Stimulated activated CD4-positive, alpha-beta T cell treated with anti-CD3 and anti-CD28 coated beads, TNF-alpha, amount 100 ng/mL, for 4 hours (primary cell): ENCODE measurements around the gene CDH4.
"Not testable (repeated sequence)": the region's sequence is repeated elsewhere in the genome, so short reads cannot be mapped to it uniquely, and the experiment has no call there.

Experiments
- DNase-seq, 3 experiments: peaks; one replicate each; pipeline ENCODE4 v3.0.0-alpha.2; 2020; ENCODE audit warnings: low read depth in 3 of 3

The CDH4 gene

GRCh38 chr20:61417221-61417941, 165.3 kb downstream of the CDH4 start:
- no peak for DNase-seq

GRCh38 chr20:61419010-61419409, 166.9 kb downstream of the CDH4 start:
- DNase-seq: no peak

DNA sequence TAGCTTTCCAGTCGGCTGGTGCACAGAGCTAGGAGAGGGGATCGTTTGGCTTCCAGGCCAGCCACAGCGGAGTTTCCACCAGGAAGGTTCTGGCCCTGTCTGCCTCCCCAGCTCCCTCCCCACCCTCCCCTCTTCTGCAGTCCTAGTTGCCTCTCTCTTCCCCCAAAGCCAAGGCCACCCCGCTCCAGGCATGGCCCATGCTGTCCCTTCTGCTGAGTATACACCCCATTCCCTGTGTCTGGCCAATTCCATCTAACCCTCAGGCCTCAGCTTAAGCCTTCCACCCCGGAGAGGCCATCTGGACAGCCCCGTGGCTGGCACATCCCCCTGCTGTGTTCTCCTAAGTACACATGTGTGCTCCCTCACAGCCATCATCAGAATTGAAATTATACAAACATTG, 167.4 kb downstream of the CDH4 start:
- no peak for DNase-seq

GRCh38 chr20:61420056-61420455, 168.0 kb downstream of the CDH4 start:
- no peak for DNase-seq

DNA sequence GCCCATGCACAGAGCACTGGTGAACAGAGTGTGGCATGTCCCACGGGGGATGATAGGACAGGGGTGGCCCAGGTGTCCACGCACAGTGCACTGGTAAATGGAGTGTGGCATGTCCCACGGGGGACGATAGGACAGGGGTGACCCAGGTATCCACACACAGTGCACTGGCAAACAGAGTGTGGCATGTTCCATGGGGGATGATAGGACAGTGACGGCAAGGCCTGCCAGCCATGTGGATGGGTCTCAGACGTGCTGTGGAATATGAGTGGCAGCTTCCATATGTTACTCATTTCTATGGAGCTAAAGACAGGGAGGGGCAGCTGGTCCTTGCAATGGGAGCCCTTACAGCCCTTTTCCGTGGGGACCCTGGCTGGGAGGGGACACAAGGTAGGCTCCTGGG, 168.7 kb downstream of the CDH4 start:
- no peak for DNase-seq

DNA sequence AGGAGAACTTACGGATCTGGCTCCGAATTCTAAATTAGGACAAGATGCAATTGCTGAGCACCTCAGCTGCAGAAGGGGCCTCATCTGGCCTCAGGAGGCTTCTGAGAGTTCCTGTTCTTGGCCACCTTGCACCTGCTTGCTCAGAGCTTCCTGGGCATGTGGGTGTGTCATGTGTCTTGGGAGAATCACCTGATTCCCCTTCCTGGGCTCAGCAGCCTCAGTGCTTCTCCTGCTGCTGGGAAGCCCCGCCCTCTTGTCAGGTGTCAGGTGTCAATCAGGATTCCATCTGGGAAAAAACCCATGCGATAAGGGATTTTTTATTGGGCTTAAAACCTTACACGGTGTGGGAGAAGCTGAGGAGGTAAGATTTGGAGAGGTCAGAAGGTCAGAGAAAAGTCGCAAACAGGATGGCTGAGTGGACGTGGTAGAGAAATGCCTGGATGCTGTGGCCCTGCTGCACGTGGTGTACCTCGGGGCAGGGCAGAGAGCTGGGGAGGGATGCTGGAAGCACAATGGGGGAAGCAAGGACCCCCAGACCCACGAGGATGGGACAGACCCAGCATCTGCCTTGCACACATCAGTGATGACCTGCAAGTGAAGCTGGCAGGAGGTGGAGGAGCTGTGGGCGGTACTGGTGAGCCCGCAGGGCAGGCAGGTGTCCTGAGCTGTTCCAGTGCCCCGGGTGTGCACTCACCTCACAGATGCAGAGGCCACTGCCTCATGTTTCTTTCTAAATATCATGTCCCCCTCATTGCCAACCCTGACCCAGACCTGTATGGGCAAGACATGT, 170.8 kb downstream of the CDH4 start:
- DNase-seq: no peak

GRCh38 chr20:61424011-61424627, 172.1 kb downstream of the CDH4 start:
- no peak for DNase-seq

GRCh38 chr20:61424628-61425420, 172.8 kb downstream of the CDH4 start:
- no peak for DNase-seq

DNA sequence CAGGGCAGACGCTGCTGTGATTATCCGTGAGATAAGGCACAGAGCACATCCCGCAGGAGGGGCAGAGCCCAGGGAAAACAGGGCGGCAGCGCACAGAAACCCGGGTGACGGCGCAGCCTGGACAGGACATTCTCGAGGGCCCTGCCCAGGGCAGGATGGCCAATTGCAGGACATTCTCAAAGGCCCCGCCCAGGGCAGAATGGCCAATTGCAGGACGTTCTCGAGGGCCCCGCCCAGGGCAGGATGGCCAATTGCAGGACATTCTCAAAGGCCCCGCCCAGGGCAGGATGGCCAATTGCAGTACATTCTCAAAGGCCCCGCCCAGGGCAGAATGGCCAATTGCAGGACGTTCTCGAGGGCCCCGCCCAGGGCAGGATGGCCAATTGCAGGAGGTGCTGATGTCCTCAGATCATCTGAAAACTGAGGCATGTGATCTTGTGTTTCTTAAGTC, 173.5 kb downstream of the CDH4 start:
- DNase-seq: not testable (repeated sequence)

DNA sequence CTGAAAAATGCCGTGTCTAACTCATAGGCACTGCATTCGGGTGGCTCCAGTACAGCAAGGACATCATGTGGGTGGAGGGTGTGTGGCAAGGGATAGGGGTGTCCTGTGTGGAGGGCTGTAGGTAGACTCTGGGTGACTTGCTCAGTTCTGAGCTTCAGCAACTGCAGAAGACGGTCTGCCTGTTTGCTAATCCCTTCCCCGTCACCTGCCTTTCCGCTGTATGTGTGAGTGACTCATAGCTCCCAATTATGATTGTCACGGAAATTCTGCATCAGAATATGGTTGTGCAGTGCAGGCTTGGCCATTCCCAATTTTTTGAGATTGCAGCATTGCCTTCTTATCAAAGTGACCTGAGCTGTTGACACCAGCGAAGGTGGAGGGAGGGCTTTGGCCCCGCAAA, 174.3 kb downstream of the CDH4 start:
- no peak for DNase-seq

GRCh38 chr20:61429458-61430227, 177.6 kb downstream of the CDH4 start:
- DNase-seq: no peak

GRCh38 chr20:61430228-61430624, 178.2 kb downstream of the CDH4 start:
- no peak for DNase-seq

DNA sequence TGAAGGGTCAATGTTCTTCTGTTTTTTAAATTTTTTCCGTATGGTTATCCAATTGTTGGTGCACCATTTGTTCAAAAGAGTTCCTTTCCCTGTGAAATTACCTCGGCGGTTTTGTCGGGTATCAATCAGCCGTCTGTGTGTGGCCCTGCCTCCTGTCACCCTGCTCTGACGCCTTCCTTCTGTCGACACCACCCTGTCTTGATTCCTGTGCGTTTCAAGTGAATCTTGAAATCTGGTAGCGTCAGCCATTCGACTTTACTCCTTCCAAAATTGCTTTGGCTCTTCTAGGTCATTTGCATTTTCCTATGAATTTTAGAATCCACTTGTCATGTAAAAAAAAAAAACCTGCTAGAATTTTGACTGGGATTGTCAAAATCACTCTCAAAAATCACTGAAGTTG, 181.1 kb downstream of the CDH4 start:
- DNase-seq: no peak

DNA sequence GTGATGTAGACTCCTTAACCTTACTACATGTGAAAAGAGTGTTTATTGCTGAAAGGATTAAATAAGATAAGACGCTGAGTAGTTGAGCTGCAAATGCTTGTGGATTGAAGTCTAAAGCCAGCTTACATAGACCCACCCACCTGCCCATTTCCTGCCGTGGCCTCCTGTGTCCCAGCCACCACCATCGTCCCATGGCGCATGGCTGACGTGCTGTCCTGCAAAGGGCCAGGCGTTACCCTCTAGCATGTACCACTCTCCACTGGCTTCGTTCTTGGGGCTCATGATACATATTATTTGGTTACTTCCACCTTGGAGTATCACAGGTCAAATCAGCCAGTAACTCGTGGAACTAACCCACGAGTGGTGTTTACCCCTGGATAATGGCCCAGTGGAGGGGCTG, 181.8 kb downstream of the CDH4 start:
- no peak for DNase-seq

DNA sequence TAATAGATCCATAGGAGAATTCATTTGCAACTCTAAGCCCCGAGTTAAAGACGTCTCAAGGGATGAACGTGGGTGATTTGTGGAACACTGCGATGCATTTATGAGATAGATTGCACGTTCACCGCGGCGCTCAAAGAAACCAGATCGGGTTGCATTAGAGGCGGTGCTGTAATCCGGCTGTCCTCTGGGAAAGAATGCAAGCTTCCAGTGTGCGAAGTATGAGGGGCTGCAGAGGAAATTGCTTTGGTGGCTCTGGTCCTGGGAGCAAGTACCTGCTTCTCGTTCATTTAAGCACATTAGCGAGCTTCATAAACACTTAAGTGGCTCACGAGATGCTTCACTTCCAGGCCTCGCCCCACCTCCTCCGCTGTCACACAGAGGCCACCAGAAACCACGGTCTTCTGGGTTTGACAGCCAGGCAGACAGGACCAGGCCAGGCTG, 182.3 kb downstream of the CDH4 start:
- DNase-seq: no peak

- no peak for DNase-seq
These were observed 183.2 kb downstream of the CDH4 start for GRCh38 chr20:61435184-61435822.

DNA sequence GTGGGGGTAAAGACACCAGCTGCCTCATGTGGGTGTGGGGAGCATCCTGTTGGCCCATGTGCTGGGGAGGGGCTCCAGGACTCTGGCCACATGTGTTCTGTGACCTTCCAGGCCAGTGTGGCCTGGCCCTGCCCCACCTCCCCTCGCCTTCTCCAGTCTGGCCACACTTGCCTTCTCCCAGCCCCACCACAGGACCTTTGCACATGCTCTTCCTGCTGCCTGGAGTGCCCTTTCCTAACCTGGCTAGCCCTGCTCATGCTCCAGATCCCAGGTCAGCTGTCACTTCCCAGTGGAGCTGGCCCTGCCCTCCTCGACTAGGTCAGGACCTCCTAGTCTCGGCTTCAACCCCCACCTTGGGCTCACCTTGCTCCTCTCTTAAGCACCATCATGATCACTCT, 183.8 kb downstream of the CDH4 start:
- no peak for DNase-seq

DNA sequence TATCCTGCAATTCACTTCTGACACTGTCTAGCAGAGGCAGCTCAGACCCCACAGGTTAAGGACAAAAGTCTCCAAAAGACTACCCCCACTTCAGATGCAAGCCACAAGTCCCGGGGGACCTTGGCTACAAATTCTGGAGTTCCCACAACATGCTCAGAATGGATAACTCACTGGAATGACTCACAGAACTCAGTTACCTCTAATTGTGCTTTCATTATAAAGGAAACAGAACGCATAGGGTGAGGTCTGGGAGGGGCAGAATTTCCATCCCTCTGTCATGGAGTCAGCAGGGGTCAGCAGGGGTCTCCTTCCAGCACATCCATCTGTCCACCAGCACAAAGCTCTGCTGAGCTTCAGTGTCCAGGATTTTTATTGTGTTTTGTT, 184.2 kb downstream of the CDH4 start:
- DNase-seq: no peak

GRCh38 chr20:61436667-61437279, 184.7 kb downstream of the CDH4 start:
- DNase-seq: no peak
